ENCODE data around the gene FOXN3. TPM values are rescaled to one million over a fixed set of nuclear protein-coding genes. Genes with fewer than 3 reads are reported as not detected.

FOXN3 gene
- total RNA-seq, 4 donors from 2014 or later = 27.4 to 91.4 (median 39.2) TPM

GRCh38 chr14:89134640-89135039, 282.4 kb downstream of the FOXN3 start:
- Histone ChIP-seq H3K36me3 (no peaks in the 10 kb centered on the region), H3K4me3 (no peak overlapping the region), H3K9me3 (peaks cover 0 to 4% (median 0%) of the 10 kb centered on the region in 3 donors), H3K4me1 (peaks cover 4 to 21% (median 9%) of the 10 kb centered on the region in 3 donors), H3K27ac (no peak overlapping the region), H3K27me3 (no peaks in the 10 kb centered on the region)
- intact Hi-C loops (cut with DNase I) = no loop called here
- WGBS, 2 donors = 100% methylated on average over 1 of the region's 2 CpGs
- no peak for DNase-seq
- TF ChIP-seq POLR2A (IDR thresholded peaks at IDR 0.05) = no peak
- TF ChIP-seq, protein P1, sequence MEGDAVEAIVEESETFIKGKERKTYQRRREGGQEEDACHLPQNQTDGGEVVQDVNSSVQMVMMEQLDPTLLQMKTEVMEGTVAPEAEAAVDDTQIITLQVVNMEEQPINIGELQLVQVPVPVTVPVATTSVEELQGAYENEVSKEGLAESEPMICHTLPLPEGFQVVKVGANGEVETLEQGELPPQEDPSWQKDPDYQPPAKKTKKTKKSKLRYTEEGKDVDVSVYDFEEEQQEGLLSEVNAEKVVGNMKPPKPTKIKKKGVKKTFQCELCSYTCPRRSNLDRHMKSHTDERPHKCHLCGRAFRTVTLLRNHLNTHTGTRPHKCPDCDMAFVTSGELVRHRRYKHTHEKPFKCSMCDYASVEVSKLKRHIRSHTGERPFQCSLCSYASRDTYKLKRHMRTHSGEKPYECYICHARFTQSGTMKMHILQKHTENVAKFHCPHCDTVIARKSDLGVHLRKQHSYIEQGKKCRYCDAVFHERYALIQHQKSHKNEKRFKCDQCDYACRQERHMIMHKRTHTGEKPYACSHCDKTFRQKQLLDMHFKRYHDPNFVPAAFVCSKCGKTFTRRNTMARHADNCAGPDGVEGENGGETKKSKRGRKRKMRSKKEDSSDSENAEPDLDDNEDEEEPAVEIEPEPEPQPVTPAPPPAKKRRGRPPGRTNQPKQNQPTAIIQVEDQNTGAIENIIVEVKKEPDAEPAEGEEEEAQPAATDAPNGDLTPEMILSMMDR (IDR thresholded peaks at IDR 0.05) = no peak

DNA sequence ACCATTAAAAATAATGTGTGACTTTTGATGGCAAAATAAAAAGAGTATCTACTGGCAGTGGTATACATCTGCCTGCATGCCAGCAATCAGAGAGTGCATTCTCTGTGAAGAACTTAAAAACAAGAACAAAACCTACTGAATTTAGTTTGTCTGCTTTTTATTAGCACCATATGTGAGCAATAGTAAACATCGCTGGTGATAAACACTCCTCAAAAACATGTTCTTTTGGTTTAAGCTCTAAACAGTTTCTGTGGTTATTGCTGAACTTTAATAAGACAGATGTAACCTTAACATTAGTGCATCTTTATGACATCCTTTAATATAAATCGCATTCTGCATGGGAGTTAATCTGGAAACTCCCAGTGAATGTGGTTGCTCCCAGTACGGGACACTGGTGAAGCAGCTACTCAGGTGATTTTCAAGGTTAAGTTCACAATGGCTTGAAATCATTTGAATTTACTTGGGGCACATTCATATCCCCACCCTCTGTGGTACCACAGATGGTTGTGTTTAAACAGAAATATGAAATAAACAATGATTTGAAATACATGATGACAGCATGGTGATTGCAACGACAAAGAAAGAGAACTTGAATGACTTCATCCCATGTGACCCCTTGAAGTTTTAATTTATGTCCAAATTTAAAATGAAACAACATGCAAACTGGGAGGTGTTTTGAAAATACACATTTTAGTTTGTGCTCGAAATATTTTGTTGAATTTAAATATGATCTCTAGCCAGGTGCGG, 285.9 kb downstream of the FOXN3 start:
- H3K4me3 ChIP-seq = no peak overlapping the region
- peaks cover 0 to 7% (median 0%) of the 10 kb centered on the region in 3 donors for H3K4me1 ChIP-seq
- TF ChIP-seq, protein P1 (IDR thresholded peaks at IDR 0.05) = no peak
- no peak for TF ChIP-seq POLR2A (IDR thresholded peaks at IDR 0.05)
- H3K36me3 ChIP-seq = no peaks in the 10 kb centered on the region
- no peak for DNase-seq
- intact Hi-C loops (cut with DNase I) = no loop called here
- no peak overlapping the region for H3K27ac ChIP-seq
- H3K9me3 ChIP-seq = no peaks in the 10 kb centered on the region
- no peaks in the 10 kb centered on the region for H3K27me3 ChIP-seq
- 69 to 87% methylated on average over 6 of the region's 6 CpGs for WGBS, 2 donors

DNA sequence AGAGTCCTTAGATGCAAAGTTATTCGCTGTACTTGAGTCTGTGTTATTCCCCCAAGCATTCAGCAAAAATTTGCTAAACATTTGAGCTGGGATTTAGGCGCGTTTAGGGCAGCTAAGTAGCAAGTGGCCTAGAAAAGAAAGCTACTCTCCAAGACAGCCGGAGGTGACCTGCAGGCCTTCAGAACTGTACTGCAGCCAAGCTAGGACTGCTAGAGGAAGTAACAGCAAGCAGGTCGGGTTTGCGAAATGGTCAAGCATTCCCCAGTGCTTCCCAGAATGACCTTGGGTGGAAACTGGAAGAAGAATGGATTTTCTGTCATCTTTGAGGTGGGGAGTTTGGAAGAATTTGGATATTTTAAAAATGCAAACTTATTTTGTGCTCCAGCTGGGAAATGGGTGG, 287.5 kb downstream of the FOXN3 start:
- H3K27me3 ChIP-seq = no peaks in the 10 kb centered on the region
- 86 to 88% methylated on average over 2 to 6 of the region's 6 CpGs for WGBS, 2 donors
- intact Hi-C loops (cut with DNase I) = no loop called here

DNA sequence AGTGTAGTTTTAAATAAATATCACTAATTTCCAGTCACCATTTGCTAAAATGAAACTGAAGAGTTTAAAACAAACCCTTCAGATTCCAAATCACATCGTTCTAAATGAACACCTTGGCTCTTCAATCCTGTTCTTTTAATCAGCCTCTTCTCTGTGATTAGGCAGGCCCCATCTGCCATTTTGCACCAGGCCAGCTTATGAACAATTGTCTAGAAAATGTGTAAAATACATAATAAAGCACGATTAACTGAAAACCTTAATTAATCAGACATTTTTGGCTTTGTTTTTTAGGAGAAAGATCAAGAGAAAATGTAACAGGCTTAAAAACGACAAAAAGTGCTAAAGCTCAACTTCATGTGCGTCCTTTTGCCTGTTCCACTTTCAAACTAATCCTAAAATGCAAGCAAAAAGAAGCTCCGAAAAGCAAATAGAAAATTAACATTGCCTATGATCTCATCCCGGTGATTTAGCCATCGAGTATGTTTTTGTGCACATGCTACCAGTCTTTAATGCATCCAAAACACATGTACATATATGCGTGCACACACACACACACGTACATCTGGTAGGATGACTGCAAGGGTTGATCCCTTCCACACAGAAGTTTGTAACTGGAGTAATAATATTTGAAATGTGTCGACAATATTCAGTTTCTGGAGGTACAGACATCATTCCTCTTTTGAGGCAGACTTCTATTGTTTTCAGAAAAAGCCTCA, 288.6 kb downstream of the FOXN3 start:
- no peaks in the 10 kb centered on the region for H3K9me3 ChIP-seq
- no peak for TF ChIP-seq POLR2A (IDR thresholded peaks at IDR 0.05)
- TF ChIP-seq, protein P1 (IDR thresholded peaks at IDR 0.05) = no peak
- no peak overlapping the region for H3K4me3 ChIP-seq
- no peaks in the 10 kb centered on the region for H3K27me3 ChIP-seq
- H3K36me3 ChIP-seq = no peaks in the 10 kb centered on the region
- 85 to 86% methylated on average over 10 of the region's 10 CpGs for WGBS, 2 donors
- intact Hi-C loops (cut with DNase I) = no loop called here
- DNase-seq = no peak
- H3K4me1 ChIP-seq = no peaks in the 10 kb centered on the region
- no peak overlapping the region for H3K27ac ChIP-seq

More for the DNA sequence above, 287.5 kb downstream of the FOXN3 start:
- H3K9me3 ChIP-seq = no peaks in the 10 kb centered on the region
- no peak overlapping the region for H3K27ac ChIP-seq
- TF ChIP-seq, protein P1 (IDR thresholded peaks at IDR 0.05) = no peak
- TF ChIP-seq POLR2A (IDR thresholded peaks at IDR 0.05) = no peak
- H3K4me3 ChIP-seq = no peak overlapping the region
- no peaks in the 10 kb centered on the region for H3K36me3 ChIP-seq
- peaks cover 0 to 3% (median 0%) of the 10 kb centered on the region in 3 donors for H3K4me1 ChIP-seq
- no peak for DNase-seq

DNA sequence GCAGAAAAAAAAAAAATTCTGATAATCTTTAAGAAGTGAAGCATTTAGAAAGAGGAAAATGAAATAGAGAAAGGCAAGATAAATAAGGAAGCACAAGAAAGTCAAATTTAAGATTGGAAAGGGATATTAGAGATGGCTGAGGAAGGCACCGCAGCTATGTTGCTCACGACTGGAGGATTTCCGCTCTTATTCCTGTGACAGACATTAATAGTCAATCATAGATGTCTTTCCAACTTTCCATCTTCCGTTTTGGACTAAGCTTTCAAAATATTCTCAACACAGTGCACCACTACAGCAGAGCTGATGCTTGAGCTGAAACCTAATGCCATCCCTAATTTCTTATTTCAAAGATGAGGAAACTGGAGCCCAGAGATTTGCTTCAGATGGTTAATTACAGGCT, 290.6 kb downstream of the FOXN3 start:
- no peaks in the 10 kb centered on the region for H3K4me1 ChIP-seq
- no peaks in the 10 kb centered on the region for H3K9me3 ChIP-seq
- TF ChIP-seq POLR2A (IDR thresholded peaks at IDR 0.05) = no peak
- TF ChIP-seq, protein P1 (IDR thresholded peaks at IDR 0.05) = no peak
- no peaks in the 10 kb centered on the region for H3K36me3 ChIP-seq
- no peak overlapping the region for H3K4me3 ChIP-seq
- intact Hi-C loops (cut with DNase I) = no loop called here
- WGBS, 2 donors = 48 to 73% methylated on average over 4 of the region's 4 CpGs
- no peaks in the 10 kb centered on the region for H3K27me3 ChIP-seq
- no peak for DNase-seq
- H3K27ac ChIP-seq = no peak overlapping the region
